HG03571 (cell line): ENCODE measurements around the gene COL6A1.

ENCODE experiments used
- ATAC-seq: cut with Tn5 transposase; IDR thresholded peaks from one replicate; pipeline ENCODE4 v1.9.1; 2021; ENCODE audit not compliant: unreplicated experiment

Gene COL6A1

GRCh38 chr21:45981151-45982091 lies at the start of gene COL6A1:
TSS of gene COL6A1 (plus strand) at chr21:45981770. CDS start at chr21:45981851, 81 bp downstream.
- ATAC-seq, result no peak

DNA sequence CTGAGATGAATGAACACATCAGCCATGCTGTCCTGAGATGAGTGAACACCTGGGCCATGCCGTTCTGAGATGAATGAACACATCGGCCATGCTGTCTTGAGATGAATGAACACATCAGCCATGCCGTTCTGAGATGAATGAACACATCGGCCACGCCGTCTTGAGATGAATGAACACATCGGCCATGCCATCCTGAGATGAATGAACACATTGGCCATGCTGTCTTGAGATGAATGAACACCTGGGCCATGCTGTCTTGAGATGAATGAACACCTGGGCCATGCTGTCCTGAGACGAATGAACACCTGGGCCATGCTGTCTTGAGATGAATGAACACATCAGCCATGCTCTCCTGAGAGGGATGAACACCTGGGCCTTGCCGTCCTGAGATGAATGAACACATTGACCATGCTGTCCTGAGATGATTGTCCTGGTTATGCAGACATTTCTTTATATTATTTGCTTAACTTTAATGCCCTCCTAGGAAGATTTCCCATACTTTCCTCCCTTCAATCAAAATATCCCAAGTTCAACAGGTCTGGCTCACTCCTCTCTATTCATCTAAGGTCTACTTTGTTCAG lies 48.6 kb upstream of the COL6A1 start:
- ATAC-seq, result no peak

DNA sequence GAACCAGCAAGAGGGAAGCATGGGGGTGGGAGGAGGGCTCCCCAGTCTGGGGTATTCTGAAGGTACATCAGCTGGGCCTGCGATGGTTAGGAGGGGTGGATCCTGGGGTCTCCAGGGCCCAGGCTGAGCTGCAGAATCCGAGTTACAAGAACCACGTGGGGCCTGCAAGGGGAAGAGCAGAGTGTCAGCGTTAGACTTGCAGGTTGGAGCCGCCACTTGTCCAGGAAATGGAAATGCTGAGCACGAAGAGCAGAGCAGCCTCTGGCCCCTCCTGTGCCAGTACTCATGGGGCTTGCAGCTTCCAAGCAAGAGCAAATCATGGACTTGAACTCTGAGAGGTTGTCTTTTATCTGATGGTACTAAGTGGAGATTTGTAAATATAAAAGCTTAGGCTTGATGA lies 47.5 kb upstream of the COL6A1 start:
- no peak for ATAC-seq

DNA sequence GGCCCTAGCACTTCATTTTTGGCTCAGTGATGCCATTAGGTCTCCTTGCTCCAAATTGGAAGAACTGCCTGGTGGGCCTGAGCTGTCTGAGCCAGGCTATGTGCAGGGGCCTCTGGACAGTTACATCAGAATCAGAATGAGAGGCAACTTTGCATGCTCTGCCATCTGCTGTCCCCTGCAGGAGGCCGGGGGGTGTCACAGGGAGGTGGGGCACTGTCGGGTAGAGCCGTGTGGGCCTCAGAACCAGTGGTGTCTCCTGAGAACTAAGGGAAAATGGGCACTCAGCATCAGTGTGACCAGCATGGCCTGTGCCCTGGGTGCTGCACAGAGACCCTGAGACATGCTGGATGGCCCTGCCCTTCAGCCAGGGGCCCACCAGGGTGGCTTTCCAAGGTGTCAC lies 47.0 kb upstream of the COL6A1 start:
- no peak for ATAC-seq

DNA sequence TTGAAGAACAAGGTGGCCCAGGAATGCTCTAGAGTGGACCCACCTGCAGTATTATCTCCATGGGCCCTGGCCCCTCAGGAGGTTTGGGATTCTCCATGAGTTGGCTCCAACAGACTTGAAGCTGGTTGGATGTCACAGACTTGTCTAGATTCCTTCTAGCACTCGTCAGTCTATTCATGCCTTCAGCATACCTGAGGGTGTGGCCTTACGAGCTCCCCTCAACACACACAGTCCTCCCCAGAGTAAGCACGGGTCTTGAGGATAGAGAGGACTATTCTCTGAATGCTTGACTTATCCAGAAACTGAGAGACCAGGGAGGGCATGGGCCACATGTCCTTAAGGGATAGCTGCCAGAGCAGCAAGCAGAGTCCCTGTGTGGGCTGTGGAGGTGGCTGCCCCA lies 45.9 kb upstream of the COL6A1 start:
- no peak for ATAC-seq

DNA sequence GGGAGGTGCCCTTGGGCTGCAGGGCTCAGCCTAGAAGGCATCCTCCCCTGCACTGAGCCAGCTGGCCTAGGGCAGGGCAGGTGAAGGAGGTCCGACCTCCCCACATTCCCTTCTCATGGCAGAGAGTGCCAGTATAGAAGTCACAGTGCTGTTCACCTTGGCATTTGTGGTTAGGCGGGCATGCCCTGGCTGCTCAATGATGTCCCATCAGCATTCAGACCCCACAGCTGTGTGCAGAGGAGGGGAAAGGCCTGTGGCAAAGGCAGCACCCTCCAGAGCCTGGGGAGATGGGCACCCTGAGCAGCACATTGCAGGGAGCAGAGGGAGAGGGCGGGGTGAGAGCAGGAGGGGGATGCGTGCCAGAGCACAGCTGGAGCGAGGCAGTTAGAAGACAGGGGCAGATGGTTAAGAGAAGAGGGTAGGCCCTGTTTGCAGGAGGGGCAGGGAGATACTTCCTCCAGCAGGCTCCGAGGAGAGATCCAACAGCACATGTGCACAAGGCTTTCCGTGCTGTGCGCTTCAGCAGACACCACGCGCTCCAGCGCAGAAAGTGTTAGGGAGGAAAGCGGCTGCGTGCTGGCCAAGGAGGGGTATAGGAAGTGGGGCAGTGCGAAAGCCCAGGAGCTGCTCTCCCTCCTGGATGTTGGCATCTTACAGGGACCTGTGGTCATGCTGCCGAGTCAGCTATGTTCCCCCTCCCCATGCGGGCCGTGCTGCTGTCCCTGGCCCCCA lies 43.7 kb upstream of the COL6A1 start:
- ATAC-seq, result no peak

DNA sequence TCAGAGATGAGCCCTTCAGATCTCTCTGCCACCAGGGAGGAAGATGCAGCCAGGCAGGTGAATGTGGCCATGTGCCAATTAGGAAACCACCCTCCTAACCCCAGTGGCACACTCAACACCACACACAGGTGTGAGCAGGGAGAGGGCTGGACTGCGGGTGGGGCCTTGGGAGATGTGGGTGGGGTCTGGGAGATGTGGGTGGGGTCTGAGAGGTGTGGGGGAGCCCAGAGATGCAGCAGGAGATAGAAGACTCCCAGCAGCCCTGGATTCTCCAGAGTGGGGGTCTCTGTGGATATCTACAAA lies 43.2 kb upstream of the COL6A1 start:
- no peak for ATAC-seq

DNA sequence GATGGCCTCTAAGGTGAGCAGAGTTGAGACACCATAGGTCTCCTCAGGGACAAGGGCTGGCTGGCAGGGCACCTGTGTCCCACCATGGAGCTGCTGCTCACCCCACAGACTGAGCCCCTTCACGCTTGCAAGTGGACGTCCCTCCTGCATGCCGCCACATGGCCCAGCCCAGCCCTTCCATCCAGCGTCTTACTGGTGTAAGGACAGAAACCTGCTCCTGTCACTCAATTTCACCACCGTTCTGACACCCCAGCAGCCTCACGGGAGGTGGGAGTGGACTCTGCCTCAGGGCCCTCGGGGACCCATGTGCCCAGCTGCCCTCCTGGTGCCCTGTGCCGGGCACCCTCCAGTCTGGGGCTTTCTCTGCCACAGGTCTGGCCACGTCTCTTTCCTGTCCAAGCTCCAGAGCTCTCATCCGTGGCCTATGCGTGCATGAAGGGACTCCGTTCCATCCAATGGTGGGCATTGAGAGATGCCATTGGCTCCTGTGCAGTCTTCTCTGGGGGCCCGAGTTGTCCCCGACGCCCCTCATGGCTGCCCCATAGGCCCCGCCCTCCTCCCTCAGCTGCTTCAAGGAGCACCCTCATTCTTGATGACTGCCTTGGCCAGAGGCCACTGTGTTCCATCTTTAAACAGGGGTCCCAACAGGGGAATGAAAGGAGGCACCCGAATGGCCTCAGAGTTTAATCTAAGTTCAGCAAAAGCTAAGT lies 42.6 kb upstream of the COL6A1 start:
- no peak for ATAC-seq

DNA sequence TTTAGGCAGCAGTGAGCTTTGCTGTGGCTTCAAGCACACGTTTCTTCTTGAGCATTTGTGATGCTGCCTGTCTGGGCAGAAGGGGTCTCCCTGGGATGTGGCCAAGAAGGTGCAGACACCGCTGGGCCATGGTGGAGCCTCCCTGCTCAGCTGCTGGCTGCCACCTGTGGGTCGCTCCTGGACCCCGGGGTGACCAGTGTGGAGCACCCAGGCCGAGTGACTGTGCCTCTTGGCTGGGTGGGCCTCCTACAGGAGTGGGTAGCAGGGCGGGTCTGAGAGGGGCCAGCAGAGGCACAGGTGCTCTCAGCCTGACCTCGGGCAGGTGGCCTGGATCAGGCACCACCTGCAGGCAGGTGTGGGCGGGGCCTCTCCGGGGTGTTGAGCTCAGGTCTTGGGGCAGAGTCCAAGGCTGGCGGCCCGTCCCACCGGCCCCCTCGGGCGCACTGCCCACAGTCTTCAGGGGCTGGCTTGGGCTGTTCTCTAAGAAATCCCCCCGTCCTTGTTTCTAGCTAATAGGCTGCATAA lies 42.0 kb upstream of the COL6A1 start:
- no peak for ATAC-seq

DNA sequence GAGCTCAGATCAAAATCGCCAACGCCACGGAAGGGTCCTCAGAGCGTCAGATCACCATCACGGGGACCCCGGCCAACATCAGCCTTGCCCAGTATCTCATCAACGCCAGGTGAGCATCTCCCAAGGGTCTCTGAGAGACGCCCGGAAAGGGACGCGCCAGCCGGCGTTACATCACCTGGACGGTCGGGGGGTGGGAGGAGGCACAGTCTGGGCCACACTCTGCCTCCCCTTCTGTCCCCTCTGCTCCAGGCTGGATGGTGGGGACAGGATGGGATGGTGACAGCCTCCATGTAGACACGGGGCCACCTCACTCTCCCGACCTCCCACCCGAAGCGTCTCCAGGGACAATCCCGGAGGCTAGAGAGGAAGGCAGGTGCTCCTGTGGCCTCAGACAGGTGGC lies 41.5 kb upstream of the COL6A1 start:
- no peak for ATAC-seq

GRCh38 chr21:45940621-45941337 lies 40.8 kb upstream of the COL6A1 start:
- ATAC-seq, result no peak

DNA sequence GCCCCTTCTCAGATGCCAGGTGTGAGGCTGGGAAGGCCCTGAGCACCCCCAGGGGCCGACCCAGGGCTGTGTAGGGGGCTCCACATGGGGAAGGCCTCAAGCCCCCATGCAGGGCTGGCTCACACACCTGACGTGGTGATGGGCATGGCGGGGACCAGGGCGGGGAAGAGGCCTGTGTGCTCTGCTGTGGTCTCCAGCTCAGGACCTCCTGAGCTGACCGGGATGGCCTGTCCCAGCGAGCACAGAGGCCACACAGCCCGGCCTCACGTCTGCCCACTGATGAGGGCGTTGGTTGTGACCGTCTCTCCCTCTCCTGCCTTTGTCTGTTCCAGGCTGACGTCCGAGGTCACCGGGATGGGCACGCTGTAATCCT lies 40.2 kb upstream of the COL6A1 start:
- ATAC-seq, result no peak

DNA sequence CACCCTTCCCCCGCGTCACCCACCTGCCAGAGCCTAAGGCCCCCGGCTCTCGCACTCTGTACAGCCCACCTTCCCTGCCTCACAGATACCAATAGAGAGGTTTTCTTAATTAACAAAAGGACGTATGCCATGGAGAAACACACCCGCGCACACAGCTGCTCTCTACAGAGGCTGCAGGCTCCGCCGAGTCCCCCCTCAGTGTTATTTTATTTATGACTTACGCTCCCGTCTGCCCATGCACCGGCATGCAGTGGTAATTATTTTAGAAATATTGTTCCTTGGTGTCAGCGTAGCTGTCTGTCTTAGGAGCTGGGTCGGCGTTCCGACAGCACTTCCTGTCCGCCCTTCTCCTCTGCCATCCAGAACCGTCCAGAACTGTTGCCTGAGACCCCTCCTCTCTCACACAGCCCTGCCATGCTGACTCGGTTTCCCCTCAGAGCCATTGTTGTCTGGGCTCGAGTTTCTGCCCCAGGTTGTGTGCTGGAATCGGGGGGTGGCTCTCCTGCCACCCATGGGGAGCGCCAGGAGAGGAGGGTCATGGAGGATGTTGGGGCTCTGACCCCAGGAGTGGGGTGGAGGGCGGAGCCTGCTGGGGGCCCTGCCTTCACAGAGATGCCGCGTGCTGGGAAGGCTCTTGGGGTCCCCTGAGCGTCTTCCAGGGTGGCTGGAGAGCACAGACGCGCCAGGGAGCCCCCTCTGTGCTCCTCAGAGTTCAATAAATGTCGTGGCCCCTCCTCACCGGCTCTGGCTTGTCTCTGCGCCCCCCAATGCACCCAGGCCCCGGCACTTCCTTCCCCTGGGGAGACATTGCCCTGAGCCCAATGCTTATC lies 39.6 kb upstream of the COL6A1 start:
- ATAC-seq, result no peak

- no peak for ATAC-seq
These were observed 38.6 kb upstream of the COL6A1 start for GRCh38 chr21:45942755-45943629.

- no peak for ATAC-seq
These were observed 37.7 kb upstream of the COL6A1 start for GRCh38 chr21:45943630-45944540.

- ATAC-seq, result no peak
These were observed 37.0 kb upstream of the COL6A1 start for GRCh38 chr21:45944601-45945000.

DNA sequence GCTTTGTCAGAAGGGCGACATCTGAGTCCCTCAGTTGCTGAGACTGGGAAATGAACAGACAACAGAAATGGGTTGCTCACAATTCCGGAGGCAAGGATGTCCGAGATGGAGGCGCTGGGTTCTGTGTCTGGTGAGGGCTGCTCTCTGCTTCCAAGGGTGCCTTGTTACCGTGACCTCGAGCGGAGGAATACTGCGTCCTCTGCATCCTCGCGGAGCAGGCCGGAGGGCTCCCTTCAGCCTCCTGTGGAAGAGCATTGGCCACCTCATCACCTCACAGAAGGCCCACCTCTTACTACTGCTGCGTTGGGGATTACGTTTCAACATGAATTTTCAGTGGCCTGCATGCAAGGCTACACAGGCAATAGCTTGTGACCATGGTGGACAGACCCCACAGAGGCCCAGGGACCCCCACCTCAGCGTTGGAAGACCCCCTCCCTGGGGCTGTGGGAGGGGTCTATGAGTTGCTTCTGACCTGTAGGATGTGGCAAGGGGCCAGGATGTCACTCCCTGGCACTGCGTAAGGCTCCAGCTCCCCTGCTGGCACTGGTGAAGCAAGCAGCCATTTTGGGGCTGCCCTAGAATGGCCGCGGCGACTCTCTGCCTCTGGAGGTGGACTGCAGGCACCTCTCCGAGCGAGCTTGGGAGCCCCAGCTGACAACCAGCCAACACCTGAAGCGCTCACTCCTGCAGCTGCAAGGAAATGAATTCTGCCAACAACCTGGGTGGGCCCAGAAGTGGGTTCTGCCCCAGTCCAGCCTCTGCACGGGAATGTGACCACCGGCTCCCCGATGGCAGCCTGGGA lies 36.3 kb upstream of the COL6A1 start:
- ATAC-seq, result no peak
